KOPT-K1 (cell line): ENCODE results near the gene GNA12.

ENCODE experiments used
- H3K27ac ChIP-seq: fragments of 200-600 bp; sonication (generic); 2 replicates; pipeline ENCODE4 v1.5.1; 2016; ENCODE audit warnings: antibody characterized with exemption, mild to moderate bottlenecking, low read depth, low read length; ENCODE audit not compliant: poor library complexity, severe bottlenecking
- H3K36me3 ChIP-seq: fragments of 200-600 bp; sonication (generic); 2 replicates; pipeline ENCODE4 v1.5.1; 2017; ENCODE audit warnings: antibody characterized with exemption, mild to moderate bottlenecking, low read length, moderate library complexity; ENCODE audit not compliant: insufficient read depth
- H3K9me3 ChIP-seq: fragments of 200-600 bp; sonication (generic); 2 replicates; pipeline ENCODE4 v1.5.1; 2017; ENCODE audit warnings: antibody characterized with exemption, low read length, mild to moderate bottlenecking; ENCODE audit not compliant: insufficient read depth, poor library complexity, severe bottlenecking

GNA12 gene

GRCh38 chr7:2834748-2835441, 9.2 kb downstream of the GNA12 start:
- Histone ChIP-seq H3K36me3 (peaks cover 17% of the 10 kb centered on the region), H3K9me3 (no peaks in the 10 kb centered on the region)

GRCh38 chr7:2833083-2833910, 10.8 kb downstream of the GNA12 start:
- no peaks in the 10 kb centered on the region for H3K9me3 ChIP-seq
- no peak overlapping the region for H3K27ac ChIP-seq

More at GRCh38 chr7:2834748-2835441, 9.2 kb downstream of the GNA12 start:
- no peak overlapping the region for H3K27ac ChIP-seq

GRCh38 chr7:2832461-2832860, 11.6 kb downstream of the GNA12 start:
- H3K27ac ChIP-seq = no peak overlapping the region
- peaks cover 17% of the 10 kb centered on the region for H3K36me3 ChIP-seq
- H3K9me3 ChIP-seq = no peaks in the 10 kb centered on the region

More at GRCh38 chr7:2833083-2833910, 10.8 kb downstream of the GNA12 start:
- H3K36me3 ChIP-seq = peaks cover 17% of the 10 kb centered on the region

- no peak overlapping the region for H3K27ac ChIP-seq
Measured at GRCh38 chr7:2830609-2831376, 13.3 kb downstream of the GNA12 start.

GRCh38 chr7:2829040-2829439, 15.1 kb downstream of the GNA12 start:
- no peak overlapping the region for H3K27ac ChIP-seq
- H3K9me3 ChIP-seq = no peaks in the 10 kb centered on the region
- H3K36me3 ChIP-seq = no peaks in the 10 kb centered on the region

More at GRCh38 chr7:2830609-2831376, 13.3 kb downstream of the GNA12 start:
- Histone ChIP-seq H3K9me3 (no peaks in the 10 kb centered on the region), H3K36me3 (peaks cover 17% of the 10 kb centered on the region)

- Histone ChIP-seq H3K9me3 (no peaks in the 10 kb centered on the region), H3K36me3 (no peaks in the 10 kb centered on the region), H3K27ac (no peak overlapping the region)
Measured at GRCh38 chr7:2826771-2827170, 17.3 kb downstream of the GNA12 start.

GRCh38 chr7:2825559-2826227, 18.4 kb downstream of the GNA12 start:
- no peak overlapping the region for H3K27ac ChIP-seq
- H3K36me3 ChIP-seq = no peaks in the 10 kb centered on the region
- no peaks in the 10 kb centered on the region for H3K9me3 ChIP-seq

GRCh38 chr7:2824678-2825461, 19.2 kb downstream of the GNA12 start:
- Histone ChIP-seq H3K36me3 (no peaks in the 10 kb centered on the region), H3K27ac (no peak overlapping the region), H3K9me3 (no peaks in the 10 kb centered on the region)

- H3K9me3 ChIP-seq = no peaks in the 10 kb centered on the region
- no peaks in the 10 kb centered on the region for H3K36me3 ChIP-seq
- H3K27ac ChIP-seq = no peak overlapping the region
Measured at GRCh38 chr7:2824026-2824677, 20.0 kb downstream of the GNA12 start.

GRCh38 chr7:2823130-2823529, 21.0 kb downstream of the GNA12 start:
- Histone ChIP-seq H3K27ac (no peak overlapping the region), H3K36me3 (no peaks in the 10 kb centered on the region), H3K9me3 (no peaks in the 10 kb centered on the region)

- Histone ChIP-seq H3K36me3 (no peaks in the 10 kb centered on the region), H3K27ac (no peak overlapping the region), H3K9me3 (no peaks in the 10 kb centered on the region)
Measured at GRCh38 chr7:2821842-2822507, 22.1 kb downstream of the GNA12 start.

GRCh38 chr7:2821161-2821841, 22.8 kb downstream of the GNA12 start:
- Histone ChIP-seq H3K27ac (no peak overlapping the region), H3K36me3 (no peaks in the 10 kb centered on the region), H3K9me3 (no peaks in the 10 kb centered on the region)

GRCh38 chr7:2820508-2820934, 23.6 kb downstream of the GNA12 start:
- Histone ChIP-seq H3K36me3 (no peaks in the 10 kb centered on the region), H3K27ac (no peak overlapping the region), H3K9me3 (no peaks in the 10 kb centered on the region)
